B cell (primary cell): ENCODE data around the gene MYBPHL.

Experiments
- EZH2 ChIP-seq: IDR thresholded peaks from 2 replicates; pipeline ENCODE4 v1.6.1; 2012; ENCODE audit warnings: borderline replicate concordance, low read depth, mild to moderate bottlenecking, moderate library complexity, low read length; ENCODE audit not compliant: insufficient read depth, poor library complexity, severe bottlenecking
- TF ChIP-seq, protein P1 (sequence below): fragments of 200-600 bp; IDR thresholded peaks from one replicate; pipeline ENCODE4 v1.8.0; 2022; ENCODE audit warnings: antibody characterized with exemption, mild to moderate bottlenecking

DNA sequence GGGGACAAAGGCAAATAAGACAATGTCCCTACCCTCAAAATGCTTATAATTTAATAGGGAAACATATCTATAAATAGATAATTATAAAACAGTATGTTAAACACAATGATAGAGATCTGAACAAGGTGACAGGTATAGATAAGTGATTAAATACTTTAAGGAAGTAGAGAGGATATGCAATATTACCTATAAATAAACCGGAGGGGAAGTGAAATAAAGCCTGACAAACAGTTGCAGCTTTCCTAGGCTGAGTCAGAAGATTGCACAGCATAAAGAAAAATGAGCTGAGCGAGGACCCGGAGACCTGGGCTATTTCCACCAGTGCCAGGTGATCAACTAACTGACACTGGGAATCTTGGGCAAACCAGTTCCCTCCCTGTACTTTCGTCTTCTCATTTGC, 12.3 kb downstream of the MYBPHL start:
- TF ChIP-seq, protein P1, sequence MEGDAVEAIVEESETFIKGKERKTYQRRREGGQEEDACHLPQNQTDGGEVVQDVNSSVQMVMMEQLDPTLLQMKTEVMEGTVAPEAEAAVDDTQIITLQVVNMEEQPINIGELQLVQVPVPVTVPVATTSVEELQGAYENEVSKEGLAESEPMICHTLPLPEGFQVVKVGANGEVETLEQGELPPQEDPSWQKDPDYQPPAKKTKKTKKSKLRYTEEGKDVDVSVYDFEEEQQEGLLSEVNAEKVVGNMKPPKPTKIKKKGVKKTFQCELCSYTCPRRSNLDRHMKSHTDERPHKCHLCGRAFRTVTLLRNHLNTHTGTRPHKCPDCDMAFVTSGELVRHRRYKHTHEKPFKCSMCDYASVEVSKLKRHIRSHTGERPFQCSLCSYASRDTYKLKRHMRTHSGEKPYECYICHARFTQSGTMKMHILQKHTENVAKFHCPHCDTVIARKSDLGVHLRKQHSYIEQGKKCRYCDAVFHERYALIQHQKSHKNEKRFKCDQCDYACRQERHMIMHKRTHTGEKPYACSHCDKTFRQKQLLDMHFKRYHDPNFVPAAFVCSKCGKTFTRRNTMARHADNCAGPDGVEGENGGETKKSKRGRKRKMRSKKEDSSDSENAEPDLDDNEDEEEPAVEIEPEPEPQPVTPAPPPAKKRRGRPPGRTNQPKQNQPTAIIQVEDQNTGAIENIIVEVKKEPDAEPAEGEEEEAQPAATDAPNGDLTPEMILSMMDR: no peak
- TF ChIP-seq EZH2: no peak
